T-helper 2 cell treated with Interferon-gamma antibody and Interleukin-4, amounts not matched to agents 5 μg/mL and 100 μg/mL, for 36 hours (primary cell): ENCODE results near the gene HSBP1L1.

Source experiments
- DNase-seq: peaks from one replicate; pipeline ENCODE4 v3.0.0; 2021; ENCODE audit warnings: low spot score
- H3K27ac Mint-ChIP-seq: one replicate; pipeline ENCODE4 v1.8.0; 2021; ENCODE audit warnings: mild to moderate bottlenecking, mixed read lengths
- H3K27me3 Mint-ChIP-seq: one replicate; pipeline ENCODE4 v1.8.0; 2021; ENCODE audit warnings: low read depth, mixed read lengths
- H3K36me3 Mint-ChIP-seq: one replicate; pipeline ENCODE4 v1.8.0; 2021; ENCODE audit warnings: low read depth, mixed read lengths
- H3K4me1 Mint-ChIP-seq: one replicate; pipeline ENCODE4 v1.8.0; 2021; ENCODE audit warnings: low read depth, mixed read lengths
- H3K4me3 Mint-ChIP-seq: one replicate; pipeline ENCODE4 v1.8.0; 2022; ENCODE audit warnings: mild to moderate bottlenecking, moderate library complexity, mixed read lengths
- H3K9me3 Mint-ChIP-seq: one replicate; pipeline ENCODE4 v1.8.0; 2021; ENCODE audit warnings: mixed read lengths

HSBP1L1 gene

DNA sequence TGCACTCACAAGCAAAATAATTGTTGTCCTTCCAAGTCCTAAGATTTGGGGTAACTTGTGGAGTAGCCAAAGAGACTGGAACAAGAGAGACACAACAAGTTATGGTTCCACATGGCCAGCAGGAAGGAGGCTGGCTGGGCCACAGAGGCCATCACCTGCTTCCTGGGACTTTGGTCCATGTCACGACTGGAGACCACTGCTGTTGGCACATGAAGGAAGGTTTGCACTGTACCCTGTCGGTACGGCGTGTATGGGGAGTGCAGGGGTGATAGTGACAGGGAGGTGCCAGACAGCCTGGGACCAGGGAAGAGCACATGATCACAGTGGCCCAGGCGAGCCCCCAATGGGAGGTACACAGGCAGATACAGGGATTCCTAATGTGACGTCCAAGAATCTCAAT, 28.5 kb upstream of the HSBP1L1 start:
- DNase-seq: no peak
- peaks cover 77% of the 10 kb centered on the region for H3K36me3 Mint-ChIP-seq

DNA sequence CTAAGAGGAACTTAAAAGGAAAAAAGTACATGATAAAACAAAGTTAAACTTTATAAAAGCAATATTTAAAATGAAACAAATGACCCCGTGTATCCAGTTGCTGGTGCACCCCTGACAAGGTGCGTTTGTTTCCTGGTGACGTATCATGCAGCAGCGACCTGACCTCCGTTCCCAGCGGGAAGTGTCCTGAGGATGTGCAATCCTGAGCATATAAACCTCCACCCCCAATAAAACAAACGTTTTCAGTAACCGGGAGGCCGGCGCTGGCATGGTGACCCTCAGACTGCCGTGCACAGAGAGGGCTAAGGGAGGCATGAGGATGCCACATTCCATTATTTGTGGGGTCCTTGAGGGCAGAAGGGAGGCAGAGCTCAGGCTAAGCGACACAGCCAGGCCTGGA, 27.8 kb upstream of the HSBP1L1 start:
- peaks cover 38% of the 10 kb centered on the region for H3K9me3 Mint-ChIP-seq
- H3K4me3 Mint-ChIP-seq: no peak overlapping the region
- DNase-seq: no peak
- H3K36me3 Mint-ChIP-seq: peaks cover 72% of the 10 kb centered on the region
- no peak overlapping the region for H3K27ac Mint-ChIP-seq
- H3K4me1 Mint-ChIP-seq: no peaks in the 10 kb centered on the region
- no peaks in the 10 kb centered on the region for H3K27me3 Mint-ChIP-seq

More for the DNA sequence above, 28.5 kb upstream of the HSBP1L1 start:
- Mint-ChIP-seq H3K27ac (no peak overlapping the region), H3K9me3 (peaks cover 44% of the 10 kb centered on the region), H3K27me3 (no peaks in the 10 kb centered on the region), H3K4me3 (no peak overlapping the region), H3K4me1 (no peaks in the 10 kb centered on the region)

DNA sequence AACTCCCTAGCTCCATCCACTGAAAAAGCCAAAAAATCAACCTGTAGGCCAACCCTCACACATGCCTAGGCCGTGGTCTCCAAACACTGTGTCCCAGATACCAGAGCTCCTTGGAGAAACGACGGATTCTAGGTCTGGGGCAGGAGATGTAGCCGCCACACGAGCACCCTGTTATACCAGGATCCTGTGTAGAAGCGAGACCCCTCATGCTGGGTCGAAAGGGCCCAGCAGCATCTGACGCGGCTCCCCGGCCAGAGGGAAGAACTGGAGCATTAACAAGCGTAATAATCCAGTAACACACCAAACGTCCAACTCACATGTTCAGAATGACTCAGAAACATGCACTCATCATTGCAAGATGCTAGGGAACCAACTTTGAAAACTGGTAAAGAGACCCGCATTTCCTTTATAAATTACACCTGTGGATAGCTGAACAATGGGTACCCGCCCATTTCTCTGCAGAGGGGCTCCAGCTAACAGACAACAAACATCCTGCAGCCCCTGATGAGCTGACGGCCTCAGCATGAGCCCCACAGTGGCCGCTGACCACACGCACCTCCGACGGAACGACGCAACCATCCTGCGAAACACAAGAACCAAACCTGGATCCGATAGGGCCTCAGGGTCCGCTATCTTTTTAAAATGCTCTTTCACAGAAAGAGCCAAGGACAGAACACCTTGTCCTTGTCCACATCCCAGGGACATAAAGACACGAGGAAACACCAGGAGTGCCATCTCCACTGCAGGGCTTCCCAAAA, 27.2 kb upstream of the HSBP1L1 start:
- Mint-ChIP-seq H3K4me1 (no peaks in the 10 kb centered on the region), H3K4me3 (no peak overlapping the region), H3K36me3 (peaks cover 72% of the 10 kb centered on the region), H3K9me3 (peaks cover 33% of the 10 kb centered on the region), H3K27ac (no peak overlapping the region), H3K27me3 (no peaks in the 10 kb centered on the region)
- no peak for DNase-seq

DNA sequence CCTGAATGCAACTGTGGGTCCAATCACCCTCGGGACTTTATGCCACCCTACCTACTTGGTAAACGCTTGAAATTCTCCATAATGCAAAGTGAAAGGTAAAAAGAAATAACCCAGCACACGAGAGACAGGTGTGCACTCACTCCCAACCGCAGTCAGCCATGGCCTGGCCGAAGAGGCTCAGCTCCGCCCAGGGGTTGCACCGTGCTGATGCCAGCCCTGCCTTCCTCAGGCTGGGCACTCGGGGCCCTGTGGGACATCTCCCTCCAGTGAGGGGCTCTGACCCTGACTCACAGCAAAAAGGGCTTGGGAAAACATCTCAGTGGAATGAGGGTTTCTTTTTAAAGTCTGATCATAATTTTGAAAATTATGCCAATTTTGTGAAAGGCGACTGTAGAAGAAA, 26.2 kb upstream of the HSBP1L1 start:
- peaks cover 62% of the 10 kb centered on the region for H3K36me3 Mint-ChIP-seq
- H3K4me1 Mint-ChIP-seq: no peaks in the 10 kb centered on the region
- peaks cover 24% of the 10 kb centered on the region for H3K9me3 Mint-ChIP-seq
- H3K4me3 Mint-ChIP-seq: no peak overlapping the region
- peak overlapping the region; percentile 41 for H3K27ac Mint-ChIP-seq
- H3K27me3 Mint-ChIP-seq: no peaks in the 10 kb centered on the region
- no peak for DNase-seq

DNA sequence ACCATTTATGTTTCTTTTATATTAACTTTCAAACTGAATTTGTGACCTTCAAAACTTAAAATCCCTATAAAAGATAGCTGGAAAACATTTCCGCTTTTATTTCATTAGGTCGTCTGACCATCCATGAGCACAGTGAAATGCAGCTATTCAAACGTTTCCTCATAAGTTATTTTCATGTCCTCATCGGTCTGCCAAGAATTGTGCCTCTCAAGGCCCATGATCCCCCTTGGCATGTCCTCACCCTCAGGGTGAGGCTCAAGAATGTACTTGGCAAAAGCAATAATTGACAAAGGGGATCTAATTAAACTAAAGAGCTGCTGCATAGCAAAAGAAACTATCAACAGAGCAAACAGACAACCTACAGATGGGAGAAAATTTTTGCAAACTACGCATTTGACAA, 25.3 kb upstream of the HSBP1L1 start:
- no peak overlapping the region for H3K4me3 Mint-ChIP-seq
- no peak overlapping the region for H3K27ac Mint-ChIP-seq
- peaks cover 17% of the 10 kb centered on the region for H3K9me3 Mint-ChIP-seq
- DNase-seq: no peak
- H3K36me3 Mint-ChIP-seq: peaks cover 53% of the 10 kb centered on the region
- no peaks in the 10 kb centered on the region for H3K4me1 Mint-ChIP-seq
- H3K27me3 Mint-ChIP-seq: no peaks in the 10 kb centered on the region

DNA sequence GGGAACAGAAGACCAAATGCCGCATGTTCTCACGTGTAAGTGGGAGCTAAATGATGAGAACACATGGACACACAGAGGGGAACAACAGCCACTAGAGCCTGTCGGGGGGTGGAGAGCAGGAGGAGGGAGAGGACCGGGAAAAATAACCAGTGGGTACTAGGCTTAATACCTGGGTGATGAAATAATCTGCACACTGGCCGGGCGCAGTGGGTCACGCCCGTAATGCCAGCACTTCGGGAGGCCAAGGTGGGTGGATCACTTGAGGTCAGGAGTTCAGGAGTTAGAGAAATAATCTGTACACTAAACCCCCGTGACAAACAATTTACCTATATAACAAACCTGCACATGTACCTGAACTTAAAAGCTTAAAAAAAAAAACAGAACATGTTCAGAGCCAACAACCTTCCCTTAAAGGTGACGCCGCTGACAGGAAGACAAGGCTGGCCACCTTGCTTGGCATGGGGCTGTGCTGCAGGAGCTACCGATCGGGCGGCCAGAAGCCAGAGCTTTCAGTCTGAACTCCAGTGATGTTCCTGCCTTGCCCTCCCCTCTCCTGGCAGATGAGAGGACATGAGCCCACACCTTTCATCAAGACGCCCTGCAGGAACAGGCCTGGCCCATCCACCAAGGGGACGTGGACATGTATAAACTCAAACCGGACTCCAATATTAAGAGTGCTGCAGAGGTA, 24.2 kb upstream of the HSBP1L1 start:
- peaks cover 43% of the 10 kb centered on the region for H3K36me3 Mint-ChIP-seq

DNA sequence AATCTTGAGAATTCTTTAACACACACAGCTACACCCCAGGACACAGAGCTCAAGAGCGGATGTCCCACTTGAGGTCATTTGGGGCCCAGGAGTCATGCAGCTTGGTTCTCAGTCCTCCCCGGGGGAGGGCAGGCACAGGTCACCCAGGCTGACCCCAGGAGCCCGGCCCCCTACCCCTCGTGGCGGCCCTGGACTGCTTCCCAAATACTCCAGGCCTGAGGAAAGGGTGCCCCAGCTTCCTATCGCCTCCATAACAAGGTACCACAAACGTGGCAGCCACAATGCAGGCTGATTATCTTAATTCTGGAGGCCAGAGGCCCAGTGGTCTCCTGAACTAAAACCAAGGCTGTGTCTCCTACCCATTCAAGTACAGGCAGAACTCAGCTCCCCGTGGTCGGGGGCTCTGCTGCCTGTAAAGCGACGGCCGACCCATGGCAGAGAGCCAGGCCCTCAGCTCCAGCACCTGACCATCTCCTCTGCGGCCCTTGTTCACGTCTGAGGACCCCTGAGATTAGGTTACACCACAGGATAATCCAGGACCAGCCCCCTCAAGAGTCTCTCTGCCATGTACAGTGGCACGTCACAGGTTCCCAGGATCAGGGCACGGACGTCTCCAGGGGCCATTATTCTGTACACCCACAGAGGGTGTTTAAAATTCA, 23.5 kb upstream of the HSBP1L1 start:
- H3K27ac Mint-ChIP-seq: no peak overlapping the region
- peaks cover 8% of the 10 kb centered on the region for H3K4me1 Mint-ChIP-seq
- peaks cover 9% of the 10 kb centered on the region for H3K9me3 Mint-ChIP-seq
- no peak overlapping the region for H3K4me3 Mint-ChIP-seq
- H3K36me3 Mint-ChIP-seq: peaks cover 36% of the 10 kb centered on the region
- H3K27me3 Mint-ChIP-seq: no peaks in the 10 kb centered on the region
- no peak for DNase-seq

More for the DNA sequence above, 24.2 kb upstream of the HSBP1L1 start:
- no peak overlapping the region for H3K4me3 Mint-ChIP-seq
- H3K9me3 Mint-ChIP-seq: peaks cover 16% of the 10 kb centered on the region
- H3K27me3 Mint-ChIP-seq: no peaks in the 10 kb centered on the region
- no peak overlapping the region for H3K27ac Mint-ChIP-seq
- no peak for DNase-seq
- peaks cover 7% of the 10 kb centered on the region for H3K4me1 Mint-ChIP-seq

DNA sequence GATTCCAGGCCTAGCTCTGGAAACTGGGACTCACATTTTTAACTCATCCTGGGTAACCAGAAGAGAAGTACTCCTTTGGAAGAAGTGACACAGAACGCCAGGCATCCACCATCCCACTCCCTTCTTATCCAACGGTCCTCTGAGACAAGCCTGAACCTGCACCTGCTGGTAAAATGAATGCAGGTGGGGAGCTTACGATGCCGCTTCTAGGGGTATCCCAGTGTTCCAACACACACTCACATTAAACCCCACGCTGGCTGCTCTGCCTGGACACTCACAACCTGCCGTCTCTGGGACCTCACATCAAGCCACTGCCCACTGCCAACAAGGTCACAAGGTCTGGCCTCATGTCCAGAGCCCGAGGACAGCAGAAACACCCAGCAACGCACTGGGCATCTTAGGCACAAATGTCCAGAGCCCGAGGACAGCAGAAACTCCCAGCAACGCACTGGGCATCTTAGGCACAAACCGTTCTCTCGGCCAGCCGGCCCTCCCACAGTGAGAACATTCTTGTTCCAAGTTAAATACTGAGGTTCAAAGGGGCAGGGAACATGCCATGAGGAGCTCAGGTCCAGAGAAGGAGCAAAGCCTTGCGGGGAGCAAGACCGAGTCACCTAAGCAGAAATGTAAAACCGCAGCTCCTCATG, 22.8 kb upstream of the HSBP1L1 start:
- peaks cover 8% of the 10 kb centered on the region for H3K4me1 Mint-ChIP-seq
- peaks cover 30% of the 10 kb centered on the region for H3K36me3 Mint-ChIP-seq
- H3K4me3 Mint-ChIP-seq: no peak overlapping the region
- H3K27me3 Mint-ChIP-seq: no peaks in the 10 kb centered on the region
- peaks cover 4% of the 10 kb centered on the region for H3K9me3 Mint-ChIP-seq
- DNase-seq: no peak
- no peak overlapping the region for H3K27ac Mint-ChIP-seq

DNA sequence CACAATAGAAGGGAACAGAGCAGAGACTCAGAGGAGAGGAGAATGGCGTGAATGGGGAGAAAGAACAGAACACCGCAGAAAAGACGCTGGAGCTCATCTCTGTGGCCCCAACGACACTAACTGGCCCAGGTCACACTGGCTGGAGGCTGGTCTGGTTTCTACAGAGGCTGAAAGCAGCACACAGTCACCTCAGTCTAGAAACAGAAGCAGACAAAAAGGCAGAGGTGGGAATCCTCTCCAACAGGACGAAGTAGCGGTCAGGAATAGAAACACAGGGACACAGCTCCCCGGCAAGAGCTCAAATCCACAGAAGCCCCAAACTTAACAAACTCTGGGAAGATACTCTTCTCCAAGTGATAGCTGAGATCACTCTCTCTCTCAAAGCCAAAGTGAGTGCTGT, 22.2 kb upstream of the HSBP1L1 start:
- DNase-seq: no peak
- Mint-ChIP-seq H3K36me3 (peaks cover 24% of the 10 kb centered on the region), H3K9me3 (peaks cover 4% of the 10 kb centered on the region), H3K27ac (no peak overlapping the region), H3K4me3 (no peak overlapping the region), H3K4me1 (peaks cover 8% of the 10 kb centered on the region), H3K27me3 (no peaks in the 10 kb centered on the region)

DNA sequence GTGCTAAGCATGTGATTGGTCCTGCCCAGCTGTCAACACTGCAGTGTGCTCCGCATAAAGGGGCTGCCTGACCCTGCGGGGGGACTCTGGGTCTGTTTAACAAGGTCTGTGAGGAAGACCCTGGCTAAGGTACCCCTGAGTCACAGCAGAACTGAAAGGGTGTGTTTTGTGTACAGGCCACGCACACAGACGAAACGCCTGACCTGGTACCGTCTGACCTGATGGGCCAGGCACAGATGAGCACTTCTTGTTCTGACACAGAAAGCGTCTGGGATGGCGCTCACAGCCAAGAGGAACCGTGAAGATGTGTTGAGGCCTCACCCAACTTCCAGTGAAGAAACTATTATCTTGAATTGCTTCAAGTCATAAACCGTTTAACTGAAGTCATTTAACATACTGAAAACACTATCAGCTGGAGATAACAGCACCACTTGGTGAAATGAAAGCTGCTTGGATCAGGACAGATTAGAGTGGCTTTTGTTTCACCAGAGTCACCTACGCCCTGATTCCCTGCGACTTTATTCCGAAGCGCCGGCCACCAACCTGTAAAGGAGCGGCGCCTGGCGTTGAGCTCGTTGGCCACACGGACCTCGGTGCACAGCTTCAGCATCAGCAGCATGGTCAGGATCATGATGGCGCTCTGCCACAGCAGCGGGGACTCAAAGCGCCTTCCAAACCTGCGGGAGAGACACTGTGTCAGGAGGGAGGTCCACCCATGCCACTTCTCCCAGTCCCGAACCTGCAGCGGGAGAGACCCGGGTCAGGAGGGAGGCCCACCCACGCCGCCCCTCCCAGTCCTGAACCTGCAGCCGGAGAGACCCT, 21.4 kb upstream of the HSBP1L1 start:
- H3K4me3 Mint-ChIP-seq: no peak overlapping the region

DNA sequence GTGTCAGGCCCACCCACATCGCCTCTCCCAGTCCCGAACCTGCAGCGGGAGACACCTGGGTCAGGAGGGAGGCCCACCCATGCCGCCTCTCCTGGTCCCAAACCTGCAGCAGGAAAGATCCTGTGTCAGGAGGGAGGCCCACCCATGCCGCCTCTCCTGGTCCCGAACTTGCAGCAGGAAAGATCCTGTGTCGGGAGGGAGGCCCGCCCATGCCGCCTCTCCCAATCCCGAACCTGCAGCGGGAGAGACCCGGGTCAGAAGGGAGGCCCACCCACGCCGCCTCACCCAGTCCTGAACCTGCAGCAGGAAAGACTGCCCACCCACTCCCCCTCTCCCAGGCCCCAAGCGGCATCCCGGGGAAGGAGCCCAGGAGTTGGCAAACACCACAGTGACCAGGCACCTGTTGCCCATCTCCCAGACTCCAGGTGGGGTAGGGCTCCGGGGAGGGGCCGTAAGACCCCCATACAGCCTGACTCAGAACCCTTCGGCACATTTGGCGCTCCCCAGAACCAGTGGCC, 20.8 kb upstream of the HSBP1L1 start:
- peaks cover 8% of the 10 kb centered on the region for H3K4me1 Mint-ChIP-seq
- H3K9me3 Mint-ChIP-seq: no peaks in the 10 kb centered on the region
- H3K27me3 Mint-ChIP-seq: no peaks in the 10 kb centered on the region
- DNase-seq: no peak
- H3K4me3 Mint-ChIP-seq: no peak overlapping the region
- H3K36me3 Mint-ChIP-seq: peaks cover 12% of the 10 kb centered on the region
- H3K27ac Mint-ChIP-seq: no peak overlapping the region

More for the DNA sequence above, 21.4 kb upstream of the HSBP1L1 start:
- Mint-ChIP-seq H3K4me1 (peaks cover 8% of the 10 kb centered on the region), H3K36me3 (peaks cover 16% of the 10 kb centered on the region), H3K27ac (no peak overlapping the region), H3K9me3 (no peaks in the 10 kb centered on the region), H3K27me3 (no peaks in the 10 kb centered on the region)
- no peak for DNase-seq

DNA sequence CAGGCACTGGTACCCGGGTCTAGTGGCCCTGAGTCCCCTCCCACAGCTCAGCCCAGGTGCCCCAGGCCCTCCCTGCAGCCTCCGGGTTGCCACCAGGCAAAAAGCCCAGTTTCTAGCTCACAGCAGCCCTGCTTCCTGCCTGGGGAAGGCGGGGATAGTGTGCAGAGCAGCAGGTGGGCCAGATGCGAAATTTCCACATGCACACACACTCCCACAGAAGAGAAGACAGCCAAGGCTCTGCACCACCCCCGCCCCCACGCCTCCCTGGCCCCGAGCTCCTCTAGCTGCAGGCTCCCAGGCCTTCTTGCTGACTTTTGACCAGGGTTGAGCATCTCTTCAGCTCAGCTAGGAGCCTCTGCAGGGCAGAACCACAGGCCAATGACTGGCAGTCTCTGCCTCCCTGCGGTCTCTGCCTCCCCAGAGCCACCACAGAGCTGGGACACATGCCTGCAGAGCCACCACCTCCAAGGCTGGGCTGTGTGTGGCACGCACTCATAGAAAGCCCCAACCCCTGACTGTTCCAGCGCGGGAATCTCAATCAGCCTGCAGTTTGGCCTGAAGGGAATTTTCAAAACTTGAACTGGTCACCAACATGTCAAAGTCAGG, 20.2 kb upstream of the HSBP1L1 start:
- peaks cover 11% of the 10 kb centered on the region for H3K4me1 Mint-ChIP-seq
- DNase-seq: no peak
- H3K27me3 Mint-ChIP-seq: no peaks in the 10 kb centered on the region
- no peaks in the 10 kb centered on the region for H3K9me3 Mint-ChIP-seq
- H3K4me3 Mint-ChIP-seq: peak overlapping the region; percentile 34
- H3K36me3 Mint-ChIP-seq: peaks cover 7% of the 10 kb centered on the region
- peak overlapping the region; percentile 63 for H3K27ac Mint-ChIP-seq

DNA sequence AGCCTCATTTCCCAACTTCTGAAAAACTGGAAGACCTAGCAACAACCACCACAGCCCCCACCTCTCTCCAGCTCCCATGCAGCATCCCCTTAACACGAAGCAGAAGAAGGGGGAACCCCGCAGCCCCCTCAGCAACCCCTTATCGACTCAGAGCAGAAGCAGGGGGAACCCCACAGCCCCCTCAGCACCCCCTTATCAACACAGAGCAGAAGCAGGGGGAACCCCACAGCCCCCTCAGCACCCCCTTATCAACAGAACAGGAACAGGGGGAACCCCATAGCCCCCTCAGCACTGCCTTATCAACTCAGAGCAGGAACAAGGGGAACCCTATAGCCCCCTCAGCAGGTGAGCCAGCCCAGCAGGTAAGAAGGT, 19.7 kb upstream of the HSBP1L1 start:
- peak overlapping the region; percentile 34 for H3K4me3 Mint-ChIP-seq
- no peaks in the 10 kb centered on the region for H3K9me3 Mint-ChIP-seq
- peak overlapping the region; percentile 45 for H3K27ac Mint-ChIP-seq
- no peak for DNase-seq
- H3K27me3 Mint-ChIP-seq: no peaks in the 10 kb centered on the region
- peaks cover 5% of the 10 kb centered on the region for H3K36me3 Mint-ChIP-seq
- peaks cover 14% of the 10 kb centered on the region for H3K4me1 Mint-ChIP-seq
